ENCODE results near the gene HSF5.

HSF5 gene

GRCh38 chr17:58410714-58411407 is 77.3 kb downstream of the HSF5 start:
- Histone ChIP-seq H3K4me3 (ENCODE audit: low read depth, low read length) (no peak overlapping the region), H3K27me3 (ENCODE audit: insufficient read depth, low read depth, severe bottlenecking) (no peaks in the 10 kb centered on the region), H3K9me3 (ENCODE audit: severe bottlenecking) (no peaks in the 10 kb centered on the region), H3K36me3 (no peaks in the 10 kb centered on the region), H3K27ac (no peak overlapping the region)
- no peak for DNase-seq
- TF ChIP-seq, protein P1, sequence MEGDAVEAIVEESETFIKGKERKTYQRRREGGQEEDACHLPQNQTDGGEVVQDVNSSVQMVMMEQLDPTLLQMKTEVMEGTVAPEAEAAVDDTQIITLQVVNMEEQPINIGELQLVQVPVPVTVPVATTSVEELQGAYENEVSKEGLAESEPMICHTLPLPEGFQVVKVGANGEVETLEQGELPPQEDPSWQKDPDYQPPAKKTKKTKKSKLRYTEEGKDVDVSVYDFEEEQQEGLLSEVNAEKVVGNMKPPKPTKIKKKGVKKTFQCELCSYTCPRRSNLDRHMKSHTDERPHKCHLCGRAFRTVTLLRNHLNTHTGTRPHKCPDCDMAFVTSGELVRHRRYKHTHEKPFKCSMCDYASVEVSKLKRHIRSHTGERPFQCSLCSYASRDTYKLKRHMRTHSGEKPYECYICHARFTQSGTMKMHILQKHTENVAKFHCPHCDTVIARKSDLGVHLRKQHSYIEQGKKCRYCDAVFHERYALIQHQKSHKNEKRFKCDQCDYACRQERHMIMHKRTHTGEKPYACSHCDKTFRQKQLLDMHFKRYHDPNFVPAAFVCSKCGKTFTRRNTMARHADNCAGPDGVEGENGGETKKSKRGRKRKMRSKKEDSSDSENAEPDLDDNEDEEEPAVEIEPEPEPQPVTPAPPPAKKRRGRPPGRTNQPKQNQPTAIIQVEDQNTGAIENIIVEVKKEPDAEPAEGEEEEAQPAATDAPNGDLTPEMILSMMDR (IDR thresholded peaks at IDR 0.05; ENCODE audit: low read depth, low read length), result no peak

- Histone ChIP-seq H3K27ac (no peak overlapping the region), H3K36me3 (no peaks in the 10 kb centered on the region), H3K9me3 (ENCODE audit: severe bottlenecking) (no peaks in the 10 kb centered on the region), H3K4me3 (ENCODE audit: low read depth, low read length) (no peak overlapping the region), H3K27me3 (ENCODE audit: insufficient read depth, low read depth, severe bottlenecking) (no peaks in the 10 kb centered on the region)
- DNase-seq, result no peak
- TF ChIP-seq, protein P1 (IDR thresholded peaks at IDR 0.05; ENCODE audit: low read depth, low read length), result no peak
These were observed 78.8 kb downstream of the HSF5 start for GRCh38 chr17:58409432-58409831.

DNA sequence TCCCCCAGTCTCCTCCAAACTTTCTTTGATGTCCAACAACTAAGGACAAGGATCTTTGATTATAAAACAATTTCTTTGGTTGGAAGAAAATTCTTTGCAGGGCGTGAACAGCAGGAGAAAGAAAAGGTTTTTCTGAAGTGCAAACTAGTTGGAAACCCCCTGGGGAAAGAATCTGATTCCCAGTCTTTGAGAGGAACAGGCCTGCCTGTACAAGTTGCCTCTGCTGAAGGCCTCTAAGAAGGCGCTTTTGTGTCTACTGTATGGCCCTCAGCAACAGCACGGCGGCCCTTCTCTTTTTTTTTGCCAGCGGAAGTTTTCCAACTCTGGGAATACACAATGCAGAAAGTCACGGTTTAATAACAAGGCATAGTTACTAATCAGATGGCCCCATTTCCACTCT is 84.9 kb downstream of the HSF5 start:
- DNase-seq, result no peak
- no peaks in the 10 kb centered on the region for H3K27me3 ChIP-seq (ENCODE audit: insufficient read depth, low read depth, severe bottlenecking)
- TF ChIP-seq, protein P1 (IDR thresholded peaks at IDR 0.05; ENCODE audit: low read depth, low read length), result no peak

GRCh38 chr17:58402679-58403078 is 85.5 kb downstream of the HSF5 start:
- no peaks in the 10 kb centered on the region for H3K36me3 ChIP-seq
- H3K4me3 ChIP-seq (ENCODE audit: low read depth, low read length), result no peak overlapping the region
- DNase-seq, result no peak
- H3K9me3 ChIP-seq (ENCODE audit: severe bottlenecking), result no peaks in the 10 kb centered on the region
- H3K27me3 ChIP-seq (ENCODE audit: insufficient read depth, low read depth, severe bottlenecking), result no peaks in the 10 kb centered on the region
- H3K27ac ChIP-seq, result no peak overlapping the region
- TF ChIP-seq, protein P1 (IDR thresholded peaks at IDR 0.05; ENCODE audit: low read depth, low read length), result no peak

More for the DNA sequence above, 84.9 kb downstream of the HSF5 start:
- H3K27ac ChIP-seq, result no peak overlapping the region
- no peaks in the 10 kb centered on the region for H3K36me3 ChIP-seq
- H3K9me3 ChIP-seq (ENCODE audit: severe bottlenecking), result no peaks in the 10 kb centered on the region
- H3K4me3 ChIP-seq (ENCODE audit: low read depth, low read length), result no peak overlapping the region

DNA sequence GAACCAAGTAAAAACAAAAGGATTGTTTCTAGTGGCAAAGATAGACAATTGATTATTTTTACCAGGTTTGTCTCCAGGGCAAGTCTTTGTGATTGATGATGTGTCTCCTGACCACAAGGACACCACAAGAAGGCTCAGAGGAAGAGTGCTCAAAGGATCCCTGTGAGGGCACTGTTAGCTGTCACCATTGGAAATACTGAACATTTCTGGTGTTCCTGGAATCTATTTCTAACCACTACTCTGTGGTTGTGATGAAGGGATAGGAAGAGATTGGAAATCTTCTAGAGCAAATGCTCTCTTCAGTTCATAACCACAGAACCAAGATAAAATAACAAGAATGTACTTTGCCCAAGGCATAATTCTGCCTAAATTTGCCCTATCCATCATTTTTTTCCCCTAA is 86.2 kb downstream of the HSF5 start:
- TF ChIP-seq, protein P1 (IDR thresholded peaks at IDR 0.05; ENCODE audit: low read depth, low read length), result no peak
- Histone ChIP-seq H3K9me3 (ENCODE audit: severe bottlenecking) (no peaks in the 10 kb centered on the region), H3K4me3 (ENCODE audit: low read depth, low read length) (no peak overlapping the region), H3K36me3 (no peaks in the 10 kb centered on the region), H3K27ac (no peak overlapping the region), H3K27me3 (ENCODE audit: insufficient read depth, low read depth, severe bottlenecking) (no peaks in the 10 kb centered on the region)
- DNase-seq, result no peak

DNA sequence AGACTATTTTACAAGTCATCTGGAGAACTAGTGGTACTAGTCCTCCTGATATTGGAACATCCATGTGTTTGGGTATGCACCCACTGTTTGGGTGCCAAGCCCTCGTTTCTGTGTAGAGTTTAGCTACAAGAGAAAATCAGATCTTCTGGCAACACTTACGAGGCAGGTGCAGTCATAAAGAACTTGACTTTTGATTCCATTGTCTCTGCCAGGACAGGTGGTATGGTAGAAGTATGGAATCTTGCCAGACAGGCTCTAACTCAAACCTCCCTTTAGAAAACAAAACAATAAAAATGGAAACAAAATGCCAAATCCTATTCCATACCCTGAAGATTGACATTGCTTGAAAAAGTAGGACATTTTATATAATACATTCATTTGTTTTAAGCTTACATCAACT is 86.9 kb downstream of the HSF5 start:
- H3K27ac ChIP-seq, result no peak overlapping the region
- TF ChIP-seq, protein P1 (IDR thresholded peaks at IDR 0.05; ENCODE audit: low read depth, low read length), result no peak
- no peaks in the 10 kb centered on the region for H3K9me3 ChIP-seq (ENCODE audit: severe bottlenecking)
- no peaks in the 10 kb centered on the region for H3K27me3 ChIP-seq (ENCODE audit: insufficient read depth, low read depth, severe bottlenecking)
- H3K4me3 ChIP-seq (ENCODE audit: low read depth, low read length), result no peak overlapping the region
- DNase-seq, result no peak
- no peaks in the 10 kb centered on the region for H3K36me3 ChIP-seq

Data from WERI-Rb-1 (cell line).